Measurements from ENCODE around the gene ATL3.

Gene ATL3

GRCh38 chr11:63574856-63575602 lies 96.1 kb downstream of the ATL3 start:
- no peaks in the 10 kb centered on the region for H3K27me3 ChIP-seq (ENCODE audit: insufficient read depth, low read length, poor library complexity)
- peaks cover 18% of the 10 kb centered on the region for H3K4me1 ChIP-seq (ENCODE audit: insufficient read depth, low read length)
- H3K9me3 ChIP-seq (ENCODE audit: insufficient read depth, low read length, severe bottlenecking), result peaks cover 3% of the 10 kb centered on the region
- H3K9ac ChIP-seq (ENCODE audit: low read depth, low read length), result peak overlapping the region; percentile 47
- H2AFZ ChIP-seq (ENCODE audit: low read depth, low read length), result peak overlapping the region; percentile 91
- peak; percentile 18; the same call in 1 of the 3 replicates for ATAC-seq (ENCODE audit: insufficient read depth, low read depth)
- no peaks in the 10 kb centered on the region for H3K36me3 ChIP-seq (ENCODE audit: insufficient read depth, low read length)
- peak overlapping the region; percentile 69 for H3K4me2 ChIP-seq (ENCODE audit: insufficient read depth, low read length)
- H3K27ac ChIP-seq (ENCODE audit: low read length), result peak overlapping the region; percentile 77
- no peaks in the 10 kb centered on the region for H3K79me2 ChIP-seq (ENCODE audit: insufficient read depth, low read length)
- no peak for DNase-seq
- H3K4me3 ChIP-seq (ENCODE audit: low read depth in 1 of 2, low read length in 2 of 2), result peak overlapping the region in 1 of 2 experiments; percentile 55; a peak in 3 of 4 replicates
- H4K20me1 ChIP-seq (ENCODE audit: insufficient read depth, low read length), result no peaks in the 10 kb centered on the region
- TF ChIP-seq EZH2 (IDR thresholded peaks at IDR 0.05; ENCODE audit: borderline replicate concordance, low read depth, low read length, severe bottlenecking) (no peak), CTCF (IDR thresholded peaks at IDR 0.05; ENCODE audit: borderline replicate concordance, extremely low read depth, low read length, poor library complexity, severe bottlenecking) (no peak)
